ENCODE measurements around the gene SGK1. TPM values are rescaled to one million over a fixed set of nuclear protein-coding genes. Genes with fewer than 3 reads are reported as not detected.
A peak's percentile ranks its signal among the peaks of the same experiment; 100 is the strongest.

The SGK1 gene
- polyA plus RNA-seq, 1 donor from 2014 or later: 10.3 TPM

DNA sequence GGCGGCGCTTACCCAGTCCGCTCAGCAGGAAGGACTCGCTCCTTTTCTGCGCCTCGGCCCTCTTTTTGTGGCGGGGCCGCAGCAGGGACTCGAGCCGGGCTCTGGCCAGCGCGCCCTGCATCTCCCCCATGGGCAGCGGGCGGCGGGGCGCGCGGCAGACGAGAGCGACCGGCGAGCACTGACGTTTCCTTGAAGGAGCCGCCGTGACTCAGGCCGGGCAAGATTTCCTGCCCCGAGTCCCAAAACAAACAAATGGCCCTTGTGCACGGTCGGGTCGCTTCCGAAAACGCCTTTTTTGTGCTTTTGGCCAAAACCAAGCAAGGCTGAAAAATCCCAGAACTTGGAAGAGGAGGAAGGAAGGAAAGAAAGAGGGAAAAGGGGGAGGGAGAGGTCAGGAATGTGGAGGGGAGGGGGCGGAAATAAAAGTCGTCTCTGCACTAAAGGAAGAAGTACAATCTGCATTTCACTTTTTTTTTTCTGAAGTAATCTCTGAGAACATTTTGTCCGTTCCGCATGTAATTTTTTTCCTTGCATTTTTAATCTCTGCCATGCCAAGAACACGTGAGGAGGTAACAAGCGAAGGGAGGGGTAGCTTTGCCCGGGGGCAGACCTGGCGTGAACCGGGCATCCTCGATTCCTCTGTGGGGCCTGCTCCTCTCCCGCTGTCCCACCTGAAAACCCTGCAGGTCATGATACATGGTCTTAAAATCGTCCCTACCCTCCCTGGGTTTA, 142.2 kb downstream of the SGK1 start:
- Histone ChIP-seq H3K9me2 (ENCODE audit: insufficient read depth, low read length) (no peaks in the 10 kb centered on the region), H4K20me1 (ENCODE audit: insufficient read depth) (no peaks in the 10 kb centered on the region), H3F3A (ENCODE audit: insufficient read depth, low read length, poor library complexity, severe bottlenecking) (no peaks in the 10 kb centered on the region), H3K27ac (ENCODE audit: low read length) (no peak overlapping the region), H3K4me3 (ENCODE audit: low read length) (peak overlapping the region; percentile 86), H3K27me3 (ENCODE audit: insufficient read depth, low read depth, low read length) (peaks cover 34% of the 10 kb centered on the region), H3K79me2 (replicated peaks; ENCODE audit: insufficient read depth, low read length) (no peaks in the 10 kb centered on the region), H2AFZ (ENCODE audit: low read depth, low read length) (peak overlapping the region; percentile 51), H3K4me2 (ENCODE audit: low read length) (peak overlapping the region; percentile 86), H3K9ac (ENCODE audit: low read length) (peak overlapping the region; percentile 69), H3K9me3 (ENCODE audit: low read length) (no peaks in the 10 kb centered on the region), H3K36me3 (ENCODE audit: insufficient read depth, low read length) (no peaks in the 10 kb centered on the region)
- no peak for TF ChIP-seq RAD21 (conservative IDR thresholded peaks at IDR 0.05)
- no peak for TF ChIP-seq MXI1 (conservative IDR thresholded peaks at IDR 0.05; ENCODE audit: poor library complexity, severe bottlenecking)
- TF ChIP-seq, protein P1, sequence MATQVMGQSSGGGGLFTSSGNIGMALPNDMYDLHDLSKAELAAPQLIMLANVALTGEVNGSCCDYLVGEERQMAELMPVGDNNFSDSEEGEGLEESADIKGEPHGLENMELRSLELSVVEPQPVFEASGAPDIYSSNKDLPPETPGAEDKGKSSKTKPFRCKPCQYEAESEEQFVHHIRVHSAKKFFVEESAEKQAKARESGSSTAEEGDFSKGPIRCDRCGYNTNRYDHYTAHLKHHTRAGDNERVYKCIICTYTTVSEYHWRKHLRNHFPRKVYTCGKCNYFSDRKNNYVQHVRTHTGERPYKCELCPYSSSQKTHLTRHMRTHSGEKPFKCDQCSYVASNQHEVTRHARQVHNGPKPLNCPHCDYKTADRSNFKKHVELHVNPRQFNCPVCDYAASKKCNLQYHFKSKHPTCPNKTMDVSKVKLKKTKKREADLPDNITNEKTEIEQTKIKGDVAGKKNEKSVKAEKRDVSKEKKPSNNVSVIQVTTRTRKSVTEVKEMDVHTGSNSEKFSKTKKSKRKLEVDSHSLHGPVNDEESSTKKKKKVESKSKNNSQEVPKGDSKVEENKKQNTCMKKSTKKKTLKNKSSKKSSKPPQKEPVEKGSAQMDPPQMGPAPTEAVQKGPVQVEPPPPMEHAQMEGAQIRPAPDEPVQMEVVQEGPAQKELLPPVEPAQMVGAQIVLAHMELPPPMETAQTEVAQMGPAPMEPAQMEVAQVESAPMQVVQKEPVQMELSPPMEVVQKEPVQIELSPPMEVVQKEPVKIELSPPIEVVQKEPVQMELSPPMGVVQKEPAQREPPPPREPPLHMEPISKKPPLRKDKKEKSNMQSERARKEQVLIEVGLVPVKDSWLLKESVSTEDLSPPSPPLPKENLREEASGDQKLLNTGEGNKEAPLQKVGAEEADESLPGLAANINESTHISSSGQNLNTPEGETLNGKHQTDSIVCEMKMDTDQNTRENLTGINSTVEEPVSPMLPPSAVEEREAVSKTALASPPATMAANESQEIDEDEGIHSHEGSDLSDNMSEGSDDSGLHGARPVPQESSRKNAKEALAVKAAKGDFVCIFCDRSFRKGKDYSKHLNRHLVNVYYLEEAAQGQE (IDR thresholded peaks at IDR 0.05; ENCODE audit: borderline replicate concordance): no peak
- TF ChIP-seq EP300 (conservative IDR thresholded peaks at IDR 0.05; ENCODE audit: poor library complexity, severe bottlenecking): no peak
- no peak for TF ChIP-seq CTCF (IDR thresholded peaks at IDR 0.05; ENCODE audit: poor library complexity, severe bottlenecking)

DNA sequence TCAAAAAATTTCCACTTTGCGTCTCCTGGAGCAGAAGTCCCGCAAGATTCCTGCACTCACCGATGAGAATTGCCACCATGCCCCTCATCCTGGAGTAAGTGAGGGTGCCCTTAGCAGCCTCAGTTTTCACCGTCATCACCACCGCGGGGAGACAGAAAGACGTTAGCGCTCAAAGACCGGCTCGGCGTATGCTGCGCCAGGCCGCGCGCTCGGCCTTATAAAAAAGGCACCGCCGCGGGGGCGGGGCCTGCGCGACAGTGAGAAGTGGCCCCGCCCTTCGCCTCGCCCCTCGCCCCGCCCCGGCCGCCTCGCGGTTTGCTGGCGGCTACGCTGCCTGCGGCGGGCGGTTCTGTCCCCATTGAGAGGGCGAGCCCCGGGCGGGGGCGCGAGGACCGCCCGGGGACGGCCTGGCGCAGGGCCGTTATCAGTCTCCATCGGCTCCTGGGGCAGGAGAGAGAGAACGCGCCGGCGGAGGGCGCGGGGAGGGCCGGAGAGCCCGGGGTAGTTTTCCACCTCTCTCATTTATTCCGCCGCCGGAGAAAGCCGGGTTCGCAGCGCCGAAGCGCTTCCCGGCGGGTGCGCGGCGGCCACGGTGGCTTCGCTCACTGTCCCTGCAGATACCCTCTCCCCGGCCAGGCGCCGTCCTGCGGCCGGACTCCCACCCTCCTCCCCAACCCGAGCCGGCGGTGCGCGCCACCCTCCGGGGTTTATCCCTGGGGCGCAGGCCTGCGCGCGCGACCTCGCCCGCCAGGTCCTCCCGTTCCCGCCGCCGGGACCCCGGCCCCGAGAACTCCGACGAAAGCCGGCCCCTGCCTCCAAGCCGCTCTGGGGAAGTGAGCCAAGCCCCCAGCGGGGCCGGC, 143.0 kb downstream of the SGK1 start:
- H3F3A ChIP-seq (ENCODE audit: insufficient read depth, low read length, poor library complexity, severe bottlenecking): no peaks in the 10 kb centered on the region
- peak overlapping the region; percentile 86 for H3K4me3 ChIP-seq (ENCODE audit: low read length)
- H3K79me2 ChIP-seq (replicated peaks; ENCODE audit: insufficient read depth, low read length): no peaks in the 10 kb centered on the region
- H3K9me2 ChIP-seq (ENCODE audit: insufficient read depth, low read length): no peaks in the 10 kb centered on the region
- H3K9me3 ChIP-seq (ENCODE audit: low read length): no peaks in the 10 kb centered on the region
- H2AFZ ChIP-seq (ENCODE audit: low read depth, low read length): peak overlapping the region; percentile 22
- TF ChIP-seq MXI1 (conservative IDR thresholded peaks at IDR 0.05; ENCODE audit: poor library complexity, severe bottlenecking) (peak; percentile 56), POLR2AphosphoS5 (IDR thresholded peaks at IDR 0.05) (peak; percentile 43), RAD21 (conservative IDR thresholded peaks at IDR 0.05) (peak; percentile 43), TAF1 (IDR thresholded peaks at IDR 0.05; ENCODE audit: low read depth) (no peak), CTCF (IDR thresholded peaks at IDR 0.05; ENCODE audit: poor library complexity, severe bottlenecking) (no peak), EZH2 (IDR thresholded peaks at IDR 0.05; ENCODE audit: borderline replicate concordance, insufficient read depth, low read length, poor library complexity, severe bottlenecking) (no peak), SMC3 (conservative IDR thresholded peaks at IDR 0.05; ENCODE audit: poor library complexity) (peak; percentile 59), EP300 (conservative IDR thresholded peaks at IDR 0.05; ENCODE audit: poor library complexity, severe bottlenecking) (peak; percentile 49)
- TF ChIP-seq, protein P1 (IDR thresholded peaks at IDR 0.05; ENCODE audit: borderline replicate concordance): no peak
- H3K27me3 ChIP-seq (ENCODE audit: insufficient read depth, low read depth, low read length): peaks cover 34% of the 10 kb centered on the region
- H3K9ac ChIP-seq (ENCODE audit: low read length): peak overlapping the region; percentile 69
- H3K27ac ChIP-seq (ENCODE audit: low read length): no peak overlapping the region
- H4K20me1 ChIP-seq (ENCODE audit: insufficient read depth): no peaks in the 10 kb centered on the region
- no peaks in the 10 kb centered on the region for H3K36me3 ChIP-seq (ENCODE audit: insufficient read depth, low read length)
- H3K4me2 ChIP-seq (ENCODE audit: low read length): peak overlapping the region; percentile 86
